Suprapubic skin (tissue), 4 donors: ENCODE data around the gene CD44. TPM values are rescaled to one million over a fixed set of nuclear protein-coding genes. Genes with fewer than 3 reads are reported as not detected.

Source experiments
- DNase-seq, 2 donors: peaks; one replicate each; pipeline ENCODE4 v3.0.0-alpha.2; 2019; ENCODE audit warnings: low spot score in 2 of 2
- H3K27ac ChIP-seq: fragments of 200-600 bp; sonication (generic); one replicate; pipeline ENCODE4 v1.5.1; 2019
- H3K27me3 ChIP-seq: fragments of 200-600 bp; sonication (generic); one replicate; pipeline ENCODE4 v1.5.1; 2019
- H3K36me3 ChIP-seq: fragments of 200-600 bp; sonication (generic); one replicate; pipeline ENCODE4 v1.5.1; 2019
- H3K4me1 ChIP-seq: fragments of 200-600 bp; sonication (generic); one replicate; pipeline ENCODE4 v1.5.1; 2019
- H3K4me3 ChIP-seq: fragments of 200-600 bp; sonication (generic); one replicate; pipeline ENCODE4 v1.5.1; 2019; ENCODE audit warnings: mild to moderate bottlenecking
- H3K9me3 ChIP-seq: fragments of 200-600 bp; sonication (generic); one replicate; pipeline ENCODE4 v1.5.1; 2019
- EP300 ChIP-seq: sonication (generic); formaldehyde crosslinking; IDR thresholded peaks from one replicate; pipeline ENCODE4 v1.6.1; 2017; ENCODE audit warnings: antibody characterized with exemption
- POLR2A ChIP-seq, 2 donors: fragments of 450-650 bp; IDR thresholded peaks; one replicate each; pipeline ENCODE4 v1.6.1; 2017; ENCODE audit warnings: antibody characterized with exemption in 2 of 2, mild to moderate bottlenecking in 2 of 2, moderate library complexity in 2 of 2
- POLR2AphosphoS5 ChIP-seq, 3 donors: sonication (generic); formaldehyde crosslinking; IDR thresholded peaks; one replicate each; pipeline ENCODE4 v1.6.1; 2017; ENCODE audit warnings: antibody characterized with exemption in 3 of 3
- WGBS: methylation state at CpG from one replicate; pipeline ENCODE4 v1.1.5; 2018; 5-methylcytosine and 5-hydroxymethylcytosine counted together
- total RNA-seq, 4 donors: library from RNA; depleted of rRNA; stranded (reverse); fragments of >200 nt; gene quantifications; one replicate each; pipeline ENCODE4 v1.1.0, GENCODE V29; 2016
- TF ChIP-seq, protein P1 (sequence below), 2 donors: fragments of 200-600 bp in 1 of 2; fragments of 450-650 bp in 1 of 2; sonication (generic) in 1 of 2; IDR thresholded peaks; one replicate each; pipeline ENCODE4 v1.5.1; 2016 to 2019; ENCODE audit warnings: antibody characterized with exemption in 2 of 2, mild to moderate bottlenecking in 1 of 2, moderate library complexity in 1 of 2

The CD44 gene
- total RNA-seq, 4 donors from 2014 or later = 1,361 to 2,207 (median 1,502) TPM

- no peak overlapping the region for H3K4me3 ChIP-seq
- peak overlapping the region; percentile 99 for H3K27ac ChIP-seq
- no peaks in the 10 kb centered on the region for H3K27me3 ChIP-seq
- DNase-seq = no peak
- 76% methylated on average over 2 of the region's 2 CpGs for WGBS
- no peaks in the 10 kb centered on the region for H3K9me3 ChIP-seq
- peaks cover 91% of the 10 kb centered on the region for H3K4me1 ChIP-seq
- TF ChIP-seq EP300 (no peak), POLR2A (IDR thresholded peaks at IDR 0.05) (no peak), POLR2AphosphoS5 (IDR thresholded peaks at IDR 0.05) (no peak)
- TF ChIP-seq, protein P1, sequence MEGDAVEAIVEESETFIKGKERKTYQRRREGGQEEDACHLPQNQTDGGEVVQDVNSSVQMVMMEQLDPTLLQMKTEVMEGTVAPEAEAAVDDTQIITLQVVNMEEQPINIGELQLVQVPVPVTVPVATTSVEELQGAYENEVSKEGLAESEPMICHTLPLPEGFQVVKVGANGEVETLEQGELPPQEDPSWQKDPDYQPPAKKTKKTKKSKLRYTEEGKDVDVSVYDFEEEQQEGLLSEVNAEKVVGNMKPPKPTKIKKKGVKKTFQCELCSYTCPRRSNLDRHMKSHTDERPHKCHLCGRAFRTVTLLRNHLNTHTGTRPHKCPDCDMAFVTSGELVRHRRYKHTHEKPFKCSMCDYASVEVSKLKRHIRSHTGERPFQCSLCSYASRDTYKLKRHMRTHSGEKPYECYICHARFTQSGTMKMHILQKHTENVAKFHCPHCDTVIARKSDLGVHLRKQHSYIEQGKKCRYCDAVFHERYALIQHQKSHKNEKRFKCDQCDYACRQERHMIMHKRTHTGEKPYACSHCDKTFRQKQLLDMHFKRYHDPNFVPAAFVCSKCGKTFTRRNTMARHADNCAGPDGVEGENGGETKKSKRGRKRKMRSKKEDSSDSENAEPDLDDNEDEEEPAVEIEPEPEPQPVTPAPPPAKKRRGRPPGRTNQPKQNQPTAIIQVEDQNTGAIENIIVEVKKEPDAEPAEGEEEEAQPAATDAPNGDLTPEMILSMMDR (IDR thresholded peaks at IDR 0.05) = no peak
- H3K36me3 ChIP-seq = no peaks in the 10 kb centered on the region
These were observed 7.7 kb downstream of the CD44 start for GRCh38 chr11:35146711-35147110.

DNA sequence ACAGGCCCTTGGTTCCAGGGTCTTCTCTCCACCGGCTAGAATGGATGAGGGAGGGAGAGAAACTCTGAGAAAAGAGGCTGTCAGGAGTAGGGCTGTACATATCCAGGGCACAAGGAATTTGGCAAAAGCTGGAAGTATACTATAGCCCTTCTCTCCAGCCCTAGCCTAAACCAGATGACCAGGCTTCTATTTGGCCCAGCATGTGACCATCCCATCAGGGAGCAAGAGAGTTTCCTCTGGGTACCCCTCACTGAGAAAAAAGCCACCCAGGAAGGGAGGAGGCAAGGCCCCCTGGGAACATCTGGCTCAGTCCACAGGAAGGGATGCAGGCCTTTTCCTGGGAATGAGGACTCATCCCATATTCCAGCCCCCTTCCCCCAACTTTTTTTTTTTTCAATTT is 8.3 kb downstream of the CD44 start:
- H3K36me3 ChIP-seq = no peaks in the 10 kb centered on the region
- peak overlapping the region; percentile 10 for H3K27ac ChIP-seq
- no peak overlapping the region for H3K4me3 ChIP-seq
- TF ChIP-seq POLR2A (IDR thresholded peaks at IDR 0.05) (no peak), EP300 (no peak), POLR2AphosphoS5 (IDR thresholded peaks at IDR 0.05) (no peak)
- TF ChIP-seq, protein P1 (IDR thresholded peaks at IDR 0.05) = no peak
- peaks cover 92% of the 10 kb centered on the region for H3K4me1 ChIP-seq
- no peaks in the 10 kb centered on the region for H3K9me3 ChIP-seq
- DNase-seq = no peak
- no peaks in the 10 kb centered on the region for H3K27me3 ChIP-seq
- WGBS = 73% methylated on average over 1 of the region's 1 CpG

- DNase-seq = no peak
- 98% methylated on average over 5 of the region's 5 CpGs for WGBS
- Histone ChIP-seq H3K27me3 (no peaks in the 10 kb centered on the region), H3K4me1 (peaks cover 92% of the 10 kb centered on the region), H3K36me3 (no peaks in the 10 kb centered on the region), H3K27ac (no peak overlapping the region), H3K4me3 (no peak overlapping the region), H3K9me3 (no peaks in the 10 kb centered on the region)
- TF ChIP-seq POLR2AphosphoS5 (IDR thresholded peaks at IDR 0.05) (no peak), EP300 (no peak), POLR2A (IDR thresholded peaks at IDR 0.05) (no peak)
- TF ChIP-seq, protein P1 (IDR thresholded peaks at IDR 0.05) = no peak
These were observed 9.3 kb downstream of the CD44 start for GRCh38 chr11:35148163-35148837.

GRCh38 chr11:35150454-35150853 is 11.5 kb downstream of the CD44 start:
- Histone ChIP-seq H3K9me3 (no peaks in the 10 kb centered on the region), H3K36me3 (no peaks in the 10 kb centered on the region), H3K27me3 (no peaks in the 10 kb centered on the region), H3K27ac (no peak overlapping the region), H3K4me3 (no peak overlapping the region), H3K4me1 (peaks cover 92% of the 10 kb centered on the region)
- WGBS = 66% methylated on average over 3 of the region's 3 CpGs
- TF ChIP-seq EP300 (no peak), POLR2AphosphoS5 (IDR thresholded peaks at IDR 0.05) (no peak), POLR2A (IDR thresholded peaks at IDR 0.05) (no peak)
- TF ChIP-seq, protein P1 (IDR thresholded peaks at IDR 0.05) = no peak
- no peak for DNase-seq

DNA sequence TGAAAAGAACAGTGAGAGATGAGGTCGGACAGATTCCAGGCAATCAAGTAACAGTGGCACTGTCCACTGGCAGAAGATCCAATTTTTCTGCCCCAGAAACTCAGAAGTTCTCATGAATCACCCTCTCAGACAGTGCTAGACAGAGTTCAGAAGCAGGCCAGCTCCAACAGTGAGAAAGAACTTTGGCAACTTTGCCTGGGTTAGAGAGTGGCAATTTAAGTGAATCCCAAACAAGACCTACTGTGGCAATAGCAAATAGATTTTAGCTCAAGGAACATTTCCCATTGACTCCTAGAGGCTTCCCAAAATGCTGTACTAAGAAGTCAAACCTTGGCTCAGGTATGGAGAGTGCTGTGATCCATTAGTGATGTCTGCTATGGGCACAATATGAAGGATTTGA is 12.3 kb downstream of the CD44 start:
- no peaks in the 10 kb centered on the region for H3K9me3 ChIP-seq
- no peaks in the 10 kb centered on the region for H3K36me3 ChIP-seq
- WGBS = 57% methylated on average over 1 of the region's 1 CpG
- no peak for TF ChIP-seq EP300
- TF ChIP-seq POLR2AphosphoS5 (IDR thresholded peaks at IDR 0.05) = no peak
- TF ChIP-seq, protein P1 (IDR thresholded peaks at IDR 0.05) = no peak
- no peak for TF ChIP-seq POLR2A (IDR thresholded peaks at IDR 0.05)
- H3K4me1 ChIP-seq = peaks cover 92% of the 10 kb centered on the region
- no peak for DNase-seq
- no peak overlapping the region for H3K4me3 ChIP-seq
- H3K27ac ChIP-seq = no peak overlapping the region
- H3K27me3 ChIP-seq = no peaks in the 10 kb centered on the region
